KOPT-K1 (cell line): Measurements from ENCODE around the gene CALHM3.
"Not testable (repeated sequence)": the region's sequence is repeated elsewhere in the genome, so short reads cannot be mapped to it uniquely, and the experiment has no call there.

ENCODE experiments used
- H3K27ac ChIP-seq: fragments of 200-600 bp; sonication (generic); 2 replicates; pipeline ENCODE4 v1.5.1; 2016; ENCODE audit warnings: antibody characterized with exemption, mild to moderate bottlenecking, low read depth, low read length; ENCODE audit not compliant: poor library complexity, severe bottlenecking
- H3K36me3 ChIP-seq: fragments of 200-600 bp; sonication (generic); 2 replicates; pipeline ENCODE4 v1.5.1; 2017; ENCODE audit warnings: antibody characterized with exemption, mild to moderate bottlenecking, low read length, moderate library complexity; ENCODE audit not compliant: insufficient read depth
- H3K9me3 ChIP-seq: fragments of 200-600 bp; sonication (generic); 2 replicates; pipeline ENCODE4 v1.5.1; 2017; ENCODE audit warnings: antibody characterized with exemption, low read length, mild to moderate bottlenecking; ENCODE audit not compliant: insufficient read depth, poor library complexity, severe bottlenecking

The CALHM3 gene

GRCh38 chr10:103507235-103508191 is 28.5 kb upstream of the CALHM3 start:
- no peaks in the 10 kb centered on the region for H3K36me3 ChIP-seq
- no peak overlapping the region for H3K27ac ChIP-seq
- no peaks in the 10 kb centered on the region for H3K9me3 ChIP-seq

- no peaks in the 10 kb centered on the region for H3K36me3 ChIP-seq
- H3K27ac ChIP-seq, result no peak overlapping the region
- no peaks in the 10 kb centered on the region for H3K9me3 ChIP-seq
Observed at GRCh38 chr10:103506061-103506460, 27.0 kb upstream of the CALHM3 start.

DNA sequence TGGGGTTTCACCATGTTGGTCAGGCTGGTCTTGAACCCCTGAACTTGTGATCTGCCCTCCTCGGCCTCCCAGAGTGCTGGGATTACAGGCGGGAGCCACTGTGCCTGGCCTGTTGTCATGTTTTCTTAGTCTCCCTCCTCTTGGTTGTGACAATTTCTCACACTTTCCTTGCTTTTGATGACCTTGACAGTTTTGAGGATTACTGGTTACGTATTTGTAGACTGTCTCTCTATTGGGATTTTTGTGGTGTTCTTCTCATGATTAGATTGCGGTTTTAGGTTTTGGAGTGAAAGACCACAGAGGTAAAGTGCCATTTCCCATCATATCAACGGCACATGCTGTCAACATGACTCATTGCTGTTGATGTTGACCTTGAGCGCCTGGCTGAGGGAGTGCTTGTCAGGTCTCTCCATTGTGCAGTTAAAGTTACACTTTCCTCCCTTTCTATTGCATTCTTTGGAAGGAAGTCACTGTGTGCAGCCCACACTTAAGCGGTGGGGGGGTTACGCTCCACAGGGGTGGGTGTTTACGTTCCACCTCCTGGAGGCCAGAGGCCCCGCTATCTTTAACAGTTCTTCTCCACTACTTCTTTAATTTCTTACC is 25.2 kb upstream of the CALHM3 start:
- Histone ChIP-seq H3K27ac (no peak overlapping the region), H3K9me3 (no peaks in the 10 kb centered on the region)

GRCh38 chr10:103503777-103504176 is 24.7 kb upstream of the CALHM3 start:
- not testable (repeated sequence) for H3K36me3 ChIP-seq, H3K27ac ChIP-seq, H3K9me3 ChIP-seq

More for the DNA sequence above, 25.2 kb upstream of the CALHM3 start:
- H3K36me3 ChIP-seq, result no peaks in the 10 kb centered on the region

- no peak overlapping the region for H3K27ac ChIP-seq
- no peaks in the 10 kb centered on the region for H3K36me3 ChIP-seq
- no peaks in the 10 kb centered on the region for H3K9me3 ChIP-seq
Observed at GRCh38 chr10:103502849-103503660, 24.0 kb upstream of the CALHM3 start.

DNA sequence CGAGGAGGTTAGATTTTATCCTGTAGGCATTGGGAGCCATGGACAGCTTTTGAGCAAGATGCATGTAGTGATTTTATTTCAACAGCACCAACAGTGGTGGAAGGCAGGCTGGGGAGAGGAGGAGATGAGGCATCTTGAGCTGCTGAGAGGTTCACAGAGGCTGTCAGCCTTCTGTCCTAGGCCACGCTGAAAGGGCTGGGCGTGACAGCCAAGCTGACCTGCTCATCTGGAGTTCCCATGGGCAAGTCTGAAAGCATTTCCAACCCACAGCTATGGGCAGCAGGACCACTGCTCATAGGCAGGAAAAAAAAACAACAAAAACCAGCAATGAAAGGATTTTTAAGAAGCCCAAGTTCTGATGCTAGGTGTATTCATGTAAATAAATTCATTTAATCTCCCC is 22.1 kb upstream of the CALHM3 start:
- Histone ChIP-seq H3K27ac (no peak overlapping the region), H3K36me3 (no peaks in the 10 kb centered on the region), H3K9me3 (no peaks in the 10 kb centered on the region)

DNA sequence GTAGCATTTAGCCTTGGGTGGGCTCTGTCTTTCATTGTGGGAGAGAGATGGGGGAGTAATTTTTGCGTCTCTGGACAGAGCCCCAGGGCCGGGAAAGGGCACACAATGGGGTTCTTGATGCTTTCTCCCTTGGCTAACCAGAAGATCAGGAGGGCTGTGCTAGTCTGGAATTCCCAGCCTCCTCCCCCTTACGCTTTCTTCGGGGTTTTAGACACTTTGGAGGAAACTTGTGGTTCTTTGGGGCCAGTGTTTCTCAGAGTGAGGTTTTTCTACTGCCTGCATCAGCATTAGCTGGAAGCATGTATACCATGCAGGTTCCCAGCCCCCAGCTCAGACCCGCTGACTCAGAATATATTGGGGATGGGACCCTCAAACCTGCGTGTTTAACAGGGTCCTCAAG is 21.4 kb upstream of the CALHM3 start:
- no peaks in the 10 kb centered on the region for H3K36me3 ChIP-seq
- no peak overlapping the region for H3K27ac ChIP-seq
- no peaks in the 10 kb centered on the region for H3K9me3 ChIP-seq

- Histone ChIP-seq H3K36me3 (no peaks in the 10 kb centered on the region), H3K27ac (no peak overlapping the region)
Observed at GRCh38 chr10:103499881-103500280, 20.8 kb upstream of the CALHM3 start.

GRCh38 chr10:103498936-103499638 is 20.0 kb upstream of the CALHM3 start:
- Histone ChIP-seq H3K27ac (no peak overlapping the region), H3K36me3 (no peaks in the 10 kb centered on the region), H3K9me3 (no peaks in the 10 kb centered on the region)

More at GRCh38 chr10:103499881-103500280, 20.8 kb upstream of the CALHM3 start:
- no peaks in the 10 kb centered on the region for H3K9me3 ChIP-seq

GRCh38 chr10:103497161-103497915 is 18.3 kb upstream of the CALHM3 start:
- no peaks in the 10 kb centered on the region for H3K36me3 ChIP-seq
- no peaks in the 10 kb centered on the region for H3K9me3 ChIP-seq
- H3K27ac ChIP-seq, result no peak overlapping the region

GRCh38 chr10:103495321-103495720 is 16.3 kb upstream of the CALHM3 start:
- H3K36me3 ChIP-seq, result no peaks in the 10 kb centered on the region
- H3K27ac ChIP-seq, result no peak overlapping the region
- no peaks in the 10 kb centered on the region for H3K9me3 ChIP-seq

DNA sequence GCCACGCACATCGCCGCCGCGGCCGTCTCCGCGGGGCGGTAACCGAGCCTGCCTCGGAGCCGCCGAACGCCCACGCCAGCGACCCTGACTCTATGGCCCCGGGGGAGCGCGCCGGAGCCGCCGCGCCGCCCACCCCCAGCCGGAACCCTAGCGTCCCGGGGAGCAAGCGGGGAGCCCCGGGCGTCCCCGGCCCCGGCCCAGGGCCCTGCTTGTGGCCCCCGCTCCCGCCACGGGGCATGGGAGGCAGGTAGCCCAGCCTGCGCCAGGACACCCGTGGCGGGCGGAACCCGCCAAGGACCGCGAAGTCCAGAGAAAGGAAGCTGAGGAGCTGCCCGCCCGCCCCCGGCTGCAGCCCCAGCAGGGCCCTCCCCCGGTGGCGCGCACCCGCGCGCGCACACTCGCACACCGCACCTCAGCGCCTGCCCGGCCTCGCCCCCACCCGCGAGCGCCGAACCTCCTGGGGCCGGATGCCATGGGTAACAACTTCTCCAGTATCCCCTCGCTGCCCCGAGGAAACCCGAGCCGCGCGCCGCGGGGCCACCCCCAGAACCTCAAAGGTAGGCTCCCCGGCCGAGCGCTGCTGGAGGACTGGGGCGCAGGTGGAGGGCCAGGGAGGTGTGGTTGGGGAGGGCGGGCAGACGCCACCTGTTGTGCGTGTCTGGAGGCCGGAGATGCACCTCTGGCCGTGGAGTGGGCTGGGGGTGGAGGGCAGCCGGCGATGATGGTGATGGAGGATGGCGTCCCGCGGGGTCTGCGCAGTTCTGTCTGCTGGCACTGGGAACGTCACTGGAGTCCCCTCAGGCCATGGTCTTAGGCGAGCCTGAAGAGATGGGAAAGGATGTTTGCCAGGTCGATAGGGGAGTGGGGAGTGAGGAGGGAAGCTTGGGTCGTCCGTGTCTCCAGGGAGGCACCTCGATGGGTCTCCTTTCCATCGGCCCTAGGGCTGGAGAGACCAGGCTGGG is 15.2 kb upstream of the CALHM3 start:
- Histone ChIP-seq H3K9me3 (no peaks in the 10 kb centered on the region), H3K36me3 (no peaks in the 10 kb centered on the region), H3K27ac (no peak overlapping the region)

GRCh38 chr10:103493362-103493915 is 14.4 kb upstream of the CALHM3 start, which contains the start of gene NEURL1:
NEURL1 (plus strand) TSS chr10:103493705; CDS start chr10:103494388, 683 bp downstream.
- Histone ChIP-seq H3K27ac (no peak within 1 kb of the TSS), H3K36me3 (no peaks in the 10 kb centered on the region), H3K9me3 (no peaks in the 10 kb centered on the region)
